Measurements from ENCODE around the gene AFDN. TPM values are rescaled to one million over a fixed set of nuclear protein-coding genes. Genes with fewer than 3 reads are reported as not detected.

Gene AFDN
- total RNA-seq, 2 experiments from 2014 or later, result 45.9 to 46.3 TPM

GRCh38 chr6:167799033-167799821 lies 27.5 kb upstream of the AFDN start:
- Mint-ChIP-seq H3K4me1 (peaks cover 10% of the 10 kb centered on the region), H3K4me3 (no peak overlapping the region), H3K27ac (no peak overlapping the region), H3K27me3 (peaks cover 71% of the 10 kb centered on the region), H3K9me3 (no peaks in the 10 kb centered on the region), H3K36me3 (ENCODE audit: low read depth) (no peaks in the 10 kb centered on the region)
- ChIA-PET POLR2A (no interaction called here), CTCF (no interaction called here)
- no peak for DNase-seq

- peaks cover 61% of the 10 kb centered on the region for H3K27me3 Mint-ChIP-seq
- DNase-seq, result no peak
- H3K4me1 Mint-ChIP-seq, result peaks cover 10% of the 10 kb centered on the region
- ChIA-PET CTCF (no interaction called here), POLR2A (no interaction called here)
- no peak overlapping the region for H3K27ac Mint-ChIP-seq
- no peaks in the 10 kb centered on the region for H3K9me3 Mint-ChIP-seq
- no peaks in the 10 kb centered on the region for H3K36me3 Mint-ChIP-seq (ENCODE audit: low read depth)
- no peak overlapping the region for H3K4me3 Mint-ChIP-seq
These were observed 26.2 kb upstream of the AFDN start for GRCh38 chr6:167800549-167800948.

- POLR2A ChIA-PET, result no interaction called here
- Mint-ChIP-seq H3K27me3 (peaks cover 60% of the 10 kb centered on the region), H3K27ac (no peak overlapping the region), H3K4me3 (no peak overlapping the region), H3K36me3 (ENCODE audit: low read depth) (no peaks in the 10 kb centered on the region), H3K9me3 (no peaks in the 10 kb centered on the region), H3K4me1 (peaks cover 7% of the 10 kb centered on the region)
- CTCF ChIA-PET, result no interaction called here
- no peak for DNase-seq
These were observed 25.4 kb upstream of the AFDN start for GRCh38 chr6:167801263-167801662.

- H3K36me3 Mint-ChIP-seq (ENCODE audit: low read depth), result no peaks in the 10 kb centered on the region
- no peak overlapping the region for H3K4me3 Mint-ChIP-seq
- ChIA-PET POLR2A (no interaction called here), CTCF (no interaction called here)
- no peaks in the 10 kb centered on the region for H3K9me3 Mint-ChIP-seq
- peaks cover 3% of the 10 kb centered on the region for H3K4me1 Mint-ChIP-seq
- DNase-seq, result no peak
- H3K27me3 Mint-ChIP-seq, result peaks cover 54% of the 10 kb centered on the region
- H3K27ac Mint-ChIP-seq, result no peak overlapping the region
These were observed 24.4 kb upstream of the AFDN start for GRCh38 chr6:167802339-167802738.

- ChIA-PET CTCF (no interaction called here), POLR2A (no interaction called here)
- Mint-ChIP-seq H3K27ac (no peak overlapping the region), H3K9me3 (no peaks in the 10 kb centered on the region), H3K36me3 (ENCODE audit: low read depth) (no peaks in the 10 kb centered on the region), H3K4me3 (no peak overlapping the region), H3K4me1 (peaks cover 1% of the 10 kb centered on the region), H3K27me3 (peaks cover 45% of the 10 kb centered on the region)
- no peak for DNase-seq
These were observed 22.9 kb upstream of the AFDN start for GRCh38 chr6:167803816-167804215.

- H3K36me3 Mint-ChIP-seq (ENCODE audit: low read depth), result no peaks in the 10 kb centered on the region
- peaks cover 43% of the 10 kb centered on the region for H3K27me3 Mint-ChIP-seq
- POLR2A ChIA-PET, result no interaction called here
- peaks cover 1% of the 10 kb centered on the region for H3K4me1 Mint-ChIP-seq
- H3K27ac Mint-ChIP-seq, result no peak overlapping the region
- no peak overlapping the region for H3K4me3 Mint-ChIP-seq
- CTCF ChIA-PET, result no interaction called here
- no peaks in the 10 kb centered on the region for H3K9me3 Mint-ChIP-seq
- no peak for DNase-seq
These were observed 22.3 kb upstream of the AFDN start for GRCh38 chr6:167804281-167805013.

GRCh38 chr6:167805349-167806060 lies 21.2 kb upstream of the AFDN start:
- Mint-ChIP-seq H3K27ac (no peak overlapping the region), H3K27me3 (peaks cover 38% of the 10 kb centered on the region), H3K4me1 (peaks cover 1% of the 10 kb centered on the region), H3K4me3 (no peak overlapping the region), H3K36me3 (ENCODE audit: low read depth) (no peaks in the 10 kb centered on the region), H3K9me3 (no peaks in the 10 kb centered on the region)
- POLR2A ChIA-PET, result no interaction called here
- CTCF ChIA-PET, result no interaction called here
- no peak for DNase-seq

GRCh38 chr6:167806061-167806700 lies 20.5 kb upstream of the AFDN start:
- H3K27me3 Mint-ChIP-seq, result peaks cover 40% of the 10 kb centered on the region
- H3K36me3 Mint-ChIP-seq (ENCODE audit: low read depth), result no peaks in the 10 kb centered on the region
- no peak overlapping the region for H3K27ac Mint-ChIP-seq
- H3K4me3 Mint-ChIP-seq, result no peak overlapping the region
- no peaks in the 10 kb centered on the region for H3K9me3 Mint-ChIP-seq
- DNase-seq, result no peak
- H3K4me1 Mint-ChIP-seq, result peaks cover 1% of the 10 kb centered on the region
- ChIA-PET POLR2A (no interaction called here), CTCF (no interaction called here)

- Mint-ChIP-seq H3K27ac (no peak overlapping the region), H3K4me1 (peaks cover 1% of the 10 kb centered on the region), H3K9me3 (no peaks in the 10 kb centered on the region), H3K27me3 (peaks cover 35% of the 10 kb centered on the region), H3K36me3 (ENCODE audit: low read depth) (no peaks in the 10 kb centered on the region), H3K4me3 (no peak overlapping the region)
- ChIA-PET POLR2A (no interaction called here), CTCF (no interaction called here)
- no peak for DNase-seq
These were observed 19.5 kb upstream of the AFDN start for GRCh38 chr6:167807200-167807599.

- CTCF ChIA-PET, result interaction anchor here (1.0 kb wide), 1 partner anchor 90 kb away, joined by 3 read pairs; no protein-coding TSS in a partner anchor
- no peak overlapping the region for H3K27ac Mint-ChIP-seq
- H3K9me3 Mint-ChIP-seq, result no peaks in the 10 kb centered on the region
- H3K27me3 Mint-ChIP-seq, result peaks cover 29% of the 10 kb centered on the region
- no peak for DNase-seq
- peaks cover 1% of the 10 kb centered on the region for H3K4me1 Mint-ChIP-seq
- H3K36me3 Mint-ChIP-seq (ENCODE audit: low read depth), result no peaks in the 10 kb centered on the region
- POLR2A ChIA-PET, result no interaction called here
- no peak overlapping the region for H3K4me3 Mint-ChIP-seq
These were observed 19.0 kb upstream of the AFDN start for GRCh38 chr6:167807756-167808155.

GRCh38 chr6:167811040-167811439 lies 15.7 kb upstream of the AFDN start:
- H3K4me3 Mint-ChIP-seq, result no peak overlapping the region
- no peak overlapping the region for H3K27ac Mint-ChIP-seq
- no peaks in the 10 kb centered on the region for H3K9me3 Mint-ChIP-seq
- H3K4me1 Mint-ChIP-seq, result peaks cover 1% of the 10 kb centered on the region
- no peak for DNase-seq
- no peaks in the 10 kb centered on the region for H3K36me3 Mint-ChIP-seq (ENCODE audit: low read depth)
- H3K27me3 Mint-ChIP-seq, result peaks cover 29% of the 10 kb centered on the region
- ChIA-PET POLR2A (no interaction called here), CTCF (no interaction called here)

- POLR2A ChIA-PET, result no interaction called here
- Mint-ChIP-seq H3K4me1 (peaks cover 1% of the 10 kb centered on the region), H3K9me3 (no peaks in the 10 kb centered on the region), H3K27me3 (peaks cover 29% of the 10 kb centered on the region), H3K27ac (no peak overlapping the region), H3K4me3 (no peak overlapping the region), H3K36me3 (ENCODE audit: low read depth) (no peaks in the 10 kb centered on the region)
- no peak for DNase-seq
- CTCF ChIA-PET, result no interaction called here
These were observed 15.1 kb upstream of the AFDN start for GRCh38 chr6:167811442-167812087.

GRCh38 chr6:167812088-167812487 lies 14.6 kb upstream of the AFDN start:
- no peak for DNase-seq
- no peaks in the 10 kb centered on the region for H3K36me3 Mint-ChIP-seq (ENCODE audit: low read depth)
- H3K9me3 Mint-ChIP-seq, result no peaks in the 10 kb centered on the region
- H3K4me1 Mint-ChIP-seq, result peaks cover 1% of the 10 kb centered on the region
- no peak overlapping the region for H3K4me3 Mint-ChIP-seq
- no peak overlapping the region for H3K27ac Mint-ChIP-seq
- ChIA-PET CTCF (no interaction called here), POLR2A (no interaction called here)
- H3K27me3 Mint-ChIP-seq, result peaks cover 28% of the 10 kb centered on the region

Data from activated CD4-positive, alpha-beta memory T cell treated with anti-CD3 and anti-CD28 coated beads, Interleukin-2, amount 10 ng/mL, durations not matched to agents 7 days and 5 days (primary cell).